ENCODE results near the gene MAN2A2. TPM values are rescaled to one million over a fixed set of nuclear protein-coding genes. Genes with fewer than 3 reads are reported as not detected.
A peak's percentile ranks its signal among the peaks of the same experiment; 100 is the strongest.

MAN2A2 gene
- total and polyA plus RNA-seq, 2 of the 8 experiments (the other 6 are each of a cell fraction or from before 2014, with no cell fraction given) = 23.1 to 29.7 TPM

DNA sequence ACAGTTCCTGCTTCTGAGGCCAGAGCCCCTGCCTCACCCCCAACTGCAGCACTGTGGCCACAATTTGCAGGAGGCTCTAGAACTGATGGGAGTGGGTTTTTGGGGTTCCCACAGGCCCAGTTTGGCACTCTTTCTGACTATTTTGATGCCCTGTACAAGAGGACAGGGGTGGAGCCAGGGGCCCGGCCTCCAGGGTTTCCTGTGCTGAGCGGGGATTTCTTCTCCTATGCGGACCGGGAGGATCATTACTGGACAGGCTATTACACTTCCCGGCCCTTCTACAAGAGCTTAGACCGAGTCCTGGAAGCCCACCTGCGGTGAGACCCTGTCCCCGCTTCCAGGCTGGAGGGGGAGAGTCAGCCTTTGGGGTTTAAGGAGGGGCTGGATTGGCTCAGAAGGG, 6.9 kb downstream of the MAN2A2 start:
- Histone ChIP-seq H3K56ac (replicated peaks; ENCODE audit: insufficient read length, low read depth, low read length) (no peak overlapping the region), H3K23ac (ENCODE audit: insufficient read length) (no peak overlapping the region), H3K14ac (ENCODE audit: insufficient read length) (no peak overlapping the region), H3K79me2 (ENCODE audit: control insufficient read depth in 1 of 2, insufficient read depth in 2 of 2, low read length in 2 of 2) (no peaks in the 10 kb centered on the region), H2AK5ac (ENCODE audit: low read depth, low read length) (no peak overlapping the region), H3K4me1 (replicated peaks in 1 of 4; ENCODE audit: control insufficient read depth in 3 of 4, insufficient read depth in 4 of 4, low read length in 3 of 4) (no peaks in the 10 kb centered on the region), H3K9me3 (ENCODE audit: insufficient read depth in 2 of 2, low read depth in 1 of 2, low read length in 1 of 2) (no peaks in the 10 kb centered on the region), H2BK12ac (ENCODE audit: low read depth, low read length) (no peak overlapping the region), H3K4me3 (ENCODE audit: extremely low read depth in 1 of 4, insufficient read depth in 2 of 4, low read depth in 3 of 4, low read length in 4 of 4) (no peak overlapping the region), H2AFZ (ENCODE audit: low read length) (no peak overlapping the region), H3K36me3 (ENCODE audit: control insufficient read depth in 2 of 4, insufficient read depth in 4 of 4, low read length in 3 of 4) (no peaks in the 10 kb centered on the region; a peak in 3 of 8 replicates), H4K5ac (ENCODE audit: insufficient read length, low read depth, low read length) (no peak overlapping the region), H3K79me1 (ENCODE audit: low read depth, low read length) (no peaks in the 10 kb centered on the region), H2BK5ac (ENCODE audit: low read depth, low read length) (no peak overlapping the region), H2BK20ac (ENCODE audit: low read length) (no peak overlapping the region), H3K23me2 (ENCODE audit: low read depth, low read length) (no peaks in the 10 kb centered on the region), H3K4me2 (ENCODE audit: insufficient read depth in 1 of 2, low read depth in 2 of 2, low read length in 2 of 2) (no peak overlapping the region), H3K27ac (ENCODE audit: low read depth, low read length) (no peak overlapping the region), H4K20me1 (replicated peaks in 1 of 2; ENCODE audit: control insufficient read depth in 1 of 2, insufficient read depth in 2 of 2, low read length in 2 of 2) (peaks cover 0 to 8% of the 10 kb centered on the region in 2 experiments), H2BK120ac (replicated peaks; ENCODE audit: low read depth, low read length) (no peak overlapping the region), H3K18ac (ENCODE audit: extremely low read depth, low read length) (no peak overlapping the region), H3K4ac (replicated peaks; ENCODE audit: insufficient read length, low read depth, low read length) (no peak overlapping the region), H3K9ac (replicated peaks in 1 of 4; ENCODE audit: extremely low read depth in 1 of 4, low read depth in 3 of 4, low read length in 3 of 4) (no peak overlapping the region), H3K27me3 (replicated peaks in 1 of 4; ENCODE audit: control insufficient read depth in 3 of 4, extremely low read depth in 1 of 4, insufficient read depth in 3 of 4, low read length in 3 of 4) (peaks cover 0 to under 1% (median under 1%) of the 10 kb centered on the region in 4 experiments; a peak in 2 of 7 replicates), H4K91ac (replicated peaks; ENCODE audit: insufficient read length, low read length) (no peak overlapping the region), H2BK15ac (ENCODE audit: low read length) (no peak overlapping the region), H4K8ac (ENCODE audit: extremely low read depth, insufficient read depth, low read length) (peak overlapping the region; percentile 25; the same call in 1 of the 2 replicates)
- POLR2A ChIA-PET (ENCODE audit: partially characterized antibody) = interaction anchor here (1.0 kb wide), 1 partner anchor 193 kb away, joined by 3 read pairs; the partner anchor contains the start of gene BLM
- CTCF ChIA-PET (ENCODE audit: partially characterized antibody) = interaction anchor here (0.8 to 11.2 kb wide), 6 partner anchors 13 to 80 kb away, joined by 3 to 187 read pairs (median 3); partner anchors contain the start of genes HDDC3 and UNC45A
- FAIRE-seq (no peak), DNase-seq (ENCODE audit: low read depth in 1 of 2, low spot score in 2 of 2) (no peak)
- WGBS, 2 experiments (ENCODE audit: extremely low coverage in 1 of 2, insufficient coverage in 1 of 2, insufficient read length in 1 of 2, insufficient replicate concordance in 2 of 2, low coverage in 1 of 2, low lambda C conversion rate in 2 of 2, missing lambda C conversion rate in 1 of 2) = 89% methylated on average over 8 of the region's 8 CpGs; no CpG with 5 or more reads in 1 of the 2 experiments
- no peak for TF ChIP-seq GABPA (IDR thresholded peaks at IDR 0.05; ENCODE audit: borderline replicate concordance, insufficient read depth, low read length)
- TF ChIP-seq BACH1 (IDR thresholded peaks at IDR 0.05; ENCODE audit: low read length) = no peak
- no peak for TF ChIP-seq MAFK (IDR thresholded peaks at IDR 0.05; ENCODE audit: low read depth, low read length)
- TF ChIP-seq KDM4A (IDR thresholded peaks at IDR 0.05; ENCODE audit: low read depth, low read length, severe bottlenecking) = no peak
